ENCODE data around the gene FLCN. TPM values are rescaled to one million over a fixed set of nuclear protein-coding genes. Genes with fewer than 3 reads are reported as not detected.

The FLCN gene
- total and polyA plus RNA-seq, 2 of the 13 experiments (the other 11 are each of a cell fraction or from before 2014, with no cell fraction given) = 16.6 to 24.9 TPM

DNA sequence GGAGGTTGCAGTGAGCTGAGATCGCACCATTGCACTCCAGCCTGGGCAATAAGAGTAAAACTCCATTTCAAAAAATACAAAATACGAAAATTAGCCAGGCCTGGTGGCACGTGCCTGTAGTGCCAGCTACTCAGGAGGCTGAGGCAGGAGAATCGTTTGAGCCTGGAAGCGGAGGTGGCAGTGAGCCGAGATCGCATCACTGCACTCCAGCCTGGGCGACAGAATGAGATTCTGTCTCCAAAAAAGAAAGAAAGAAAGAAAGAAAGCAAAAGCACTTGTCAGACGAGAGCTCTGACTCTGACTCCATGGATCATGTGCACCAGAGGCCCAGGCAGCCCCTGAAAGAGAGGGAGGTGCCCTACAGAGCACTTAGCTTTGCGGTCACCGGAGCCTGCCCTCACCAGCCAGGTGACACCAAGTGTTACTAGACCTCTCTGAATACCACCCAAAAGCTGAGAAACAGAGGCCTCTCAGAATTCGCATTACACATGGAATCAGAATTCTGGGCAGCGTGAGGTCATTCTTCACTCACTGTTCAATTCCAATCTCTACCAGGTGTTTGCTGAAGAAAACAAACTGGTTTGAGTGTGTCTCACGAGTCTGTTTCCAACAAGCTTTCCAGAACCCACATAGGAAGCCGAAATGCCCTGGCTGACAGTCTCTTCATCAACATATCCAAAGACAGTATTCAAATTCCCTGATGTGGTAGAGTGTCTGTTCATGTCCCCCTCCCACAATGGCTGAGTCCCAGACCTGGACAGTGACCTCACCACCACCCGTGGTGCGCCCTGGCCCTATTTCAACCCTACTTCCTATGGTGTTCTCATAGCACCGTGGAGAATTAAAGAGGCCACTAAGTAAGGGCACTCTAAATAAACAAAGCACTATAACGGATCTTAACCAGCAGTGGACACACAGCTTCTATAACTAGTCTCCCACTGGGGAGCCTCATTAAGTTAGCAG, 1.5 kb downstream of the FLCN start:
- ChIA-PET CTCF (ENCODE audit: low intra/inter-chr PET ratio, low total read pairs) (no interaction called here), POLR2A (interaction anchor here (1.3 to 2.8 kb wide), 3 partner anchors 9 to 45 kb away, joined by 4 to 12 read pairs (median 9); partner anchors contain the start of genes COPS3 and PLD6)
- no peaks in the 10 kb centered on the region for H3K27me3 ChIP-seq (ENCODE audit: control insufficient read depth in 1 of 2, insufficient read depth in 2 of 2, low read length in 2 of 2)
- 45% methylated on average over 18 of the region's 19 CpGs for WGBS (ENCODE audit: low lambda C conversion rate)
- peak overlapping the region; percentile 92 for H3K27ac ChIP-seq (ENCODE audit: extremely low read length, insufficient read depth, low read length)
- peaks cover 4 to 21% of the 10 kb centered on the region in 2 experiments for H3K36me3 ChIP-seq (replicated peaks in 1 of 2; ENCODE audit: control insufficient read depth in 1 of 2, insufficient read depth in 2 of 2, low read length in 2 of 2)
- peaks cover 54% of the 10 kb centered on the region for H3K4me1 ChIP-seq (ENCODE audit: insufficient read depth, low read length)
- peak; percentile 22 for DNase-seq (ENCODE audit: low spot score)
- H3K4me2 ChIP-seq (ENCODE audit: low read depth, low read length) = peak overlapping the region; percentile 88
- ATAC-seq = peak; percentile 39
- in situ Hi-C loops (cut with HindIII; ENCODE audit: extremely low pct_ligation_motif_present, low pct_unique_long_range_greater_than_20kb) = no loop called here
- H3K79me2 ChIP-seq (ENCODE audit: insufficient read depth, low read length) = peaks cover 28% of the 10 kb centered on the region
- intact Hi-C loops (cut with micrococcal nuclease; ENCODE audit: unreplicated experiment) = no loop called here
- H3K9me3 ChIP-seq (ENCODE audit: low read length) = no peaks in the 10 kb centered on the region
- no TSS peak for BruUV-seq (replicated peaks)
- peak overlapping the region; percentile 87 to 95 (median 91) for H3K4me3 ChIP-seq (replicated peaks in 1 of 3; ENCODE audit: insufficient read depth in 1 of 3, low read depth in 2 of 3, low read length in 3 of 3)
- H2AFZ ChIP-seq (ENCODE audit: low read length) = no peak overlapping the region
- H3K9ac ChIP-seq (ENCODE audit: insufficient read depth, low read depth, low read length) = peak overlapping the region; percentile 94
- no peaks in the 10 kb centered on the region for H4K20me1 ChIP-seq (ENCODE audit: insufficient read depth, low read length)
- no peak for FAIRE-seq
- TF ChIP-seq SNAPC4 (CRISPR knock-in tag; IDR thresholded peaks at IDR 0.05) (no peak), ZSCAN21 (CRISPR knock-in tag; IDR thresholded peaks at IDR 0.05; ENCODE audit: borderline replicate concordance) (no peak), BHLHE40 (IDR thresholded peaks at IDR 0.05; ENCODE audit: low read length) (no peak), REPIN1 (CRISPR knock-in tag; IDR thresholded peaks at IDR 0.05; ENCODE audit: borderline replicate concordance, low read depth) (no peak)
- TF ChIP-seq, protein P1, sequence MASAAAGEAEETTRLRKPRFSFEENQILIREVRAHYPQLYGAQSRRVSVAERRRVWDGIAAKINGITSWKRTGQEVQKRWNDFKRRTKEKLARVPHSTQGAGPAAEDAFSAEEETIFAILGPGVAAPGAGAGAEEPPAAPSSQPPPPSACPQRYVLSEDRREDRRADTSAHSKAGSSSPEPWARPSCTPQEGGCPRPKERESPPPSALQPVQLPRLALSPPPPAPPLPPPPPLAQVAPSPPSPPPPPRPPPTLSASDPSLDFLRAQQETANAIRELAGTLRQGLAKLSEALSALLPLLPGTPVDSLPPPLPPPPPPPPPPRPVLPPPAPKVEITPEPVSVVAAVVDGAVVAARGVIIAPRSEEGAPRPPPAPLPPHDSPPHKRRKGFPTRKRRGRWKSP (CRISPR knock-in tag; IDR thresholded peaks at IDR 0.05) = no peak
- TF ChIP-seq, protein P2, sequence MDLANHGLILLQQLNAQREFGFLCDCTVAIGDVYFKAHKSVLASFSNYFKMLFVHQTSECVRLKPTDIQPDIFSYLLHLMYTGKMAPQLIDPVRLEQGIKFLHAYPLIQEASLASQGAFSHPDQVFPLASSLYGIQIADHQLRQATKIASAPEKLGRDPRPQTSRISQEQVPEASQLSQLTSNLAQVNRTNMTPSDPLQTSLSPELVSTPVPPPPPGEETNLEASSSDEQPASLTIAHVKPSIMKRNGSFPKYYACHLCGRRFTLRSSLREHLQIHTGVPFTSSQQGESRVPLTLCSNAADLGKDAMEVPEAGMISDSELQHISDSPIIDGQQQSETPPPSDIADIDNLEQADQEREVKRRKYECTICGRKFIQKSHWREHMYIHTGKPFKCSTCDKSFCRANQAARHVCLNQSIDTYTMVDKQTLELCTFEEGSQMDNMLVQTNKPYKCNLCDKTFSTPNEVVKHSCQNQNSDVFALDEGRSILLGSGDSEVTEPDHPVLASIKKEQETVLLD (CRISPR knock-in tag; IDR thresholded peaks at IDR 0.05; ENCODE audit: low read depth) = no peak
- TF ChIP-seq, protein P3, sequence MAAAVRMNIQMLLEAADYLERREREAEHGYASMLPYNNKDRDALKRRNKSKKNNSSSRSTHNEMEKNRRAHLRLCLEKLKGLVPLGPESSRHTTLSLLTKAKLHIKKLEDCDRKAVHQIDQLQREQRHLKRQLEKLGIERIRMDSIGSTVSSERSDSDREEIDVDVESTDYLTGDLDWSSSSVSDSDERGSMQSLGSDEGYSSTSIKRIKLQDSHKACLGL (CRISPR knock-in tag; IDR thresholded peaks at IDR 0.05) = no peak
- TF ChIP-seq, protein P4, sequence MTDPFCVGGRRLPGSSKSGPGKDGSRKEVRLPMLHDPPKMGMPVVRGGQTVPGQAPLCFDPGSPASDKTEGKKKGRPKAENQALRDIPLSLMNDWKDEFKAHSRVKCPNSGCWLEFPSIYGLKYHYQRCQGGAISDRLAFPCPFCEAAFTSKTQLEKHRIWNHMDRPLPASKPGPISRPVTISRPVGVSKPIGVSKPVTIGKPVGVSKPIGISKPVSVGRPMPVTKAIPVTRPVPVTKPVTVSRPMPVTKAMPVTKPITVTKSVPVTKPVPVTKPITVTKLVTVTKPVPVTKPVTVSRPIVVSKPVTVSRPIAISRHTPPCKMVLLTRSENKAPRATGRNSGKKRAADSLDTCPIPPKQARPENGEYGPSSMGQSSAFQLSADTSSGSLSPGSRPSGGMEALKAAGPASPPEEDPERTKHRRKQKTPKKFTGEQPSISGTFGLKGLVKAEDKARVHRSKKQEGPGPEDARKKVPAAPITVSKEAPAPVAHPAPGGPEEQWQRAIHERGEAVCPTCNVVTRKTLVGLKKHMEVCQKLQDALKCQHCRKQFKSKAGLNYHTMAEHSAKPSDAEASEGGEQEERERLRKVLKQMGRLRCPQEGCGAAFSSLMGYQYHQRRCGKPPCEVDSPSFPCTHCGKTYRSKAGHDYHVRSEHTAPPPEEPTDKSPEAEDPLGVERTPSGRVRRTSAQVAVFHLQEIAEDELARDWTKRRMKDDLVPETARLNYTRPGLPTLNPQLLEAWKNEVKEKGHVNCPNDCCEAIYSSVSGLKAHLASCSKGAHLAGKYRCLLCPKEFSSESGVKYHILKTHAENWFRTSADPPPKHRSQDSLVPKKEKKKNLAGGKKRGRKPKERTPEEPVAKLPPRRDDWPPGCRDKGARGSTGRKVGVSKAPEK (CRISPR knock-in tag; IDR thresholded peaks at IDR 0.05; ENCODE audit: borderline replicate concordance) = no peak
- TF ChIP-seq, protein P5, sequence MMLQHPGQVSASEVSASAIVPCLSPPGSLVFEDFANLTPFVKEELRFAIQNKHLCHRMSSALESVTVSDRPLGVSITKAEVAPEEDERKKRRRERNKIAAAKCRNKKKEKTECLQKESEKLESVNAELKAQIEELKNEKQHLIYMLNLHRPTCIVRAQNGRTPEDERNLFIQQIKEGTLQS (CRISPR knock-in tag; IDR thresholded peaks at IDR 0.05) = no peak
